Neuron (in vitro differentiated cells): ENCODE data around the gene SPTBN1.

Experiments used
- H2AFZ ChIP-seq: one replicate; pipeline ENCODE4 v1.6.1; 2013; ENCODE audit warnings: low read depth, mild to moderate bottlenecking, inconsistent platforms, low read length, moderate library complexity
- H3K27me3 ChIP-seq: one replicate; pipeline ENCODE4 v1.6.1; 2013; ENCODE audit warnings: low read length; ENCODE audit not compliant: insufficient read depth
- H3K36me3 ChIP-seq: one replicate; pipeline ENCODE4 v1.6.1; 2013; ENCODE audit warnings: low read length; ENCODE audit not compliant: insufficient read depth
- H3K4me1 ChIP-seq: one replicate; pipeline ENCODE4 v1.6.1; 2013; ENCODE audit warnings: low read length; ENCODE audit not compliant: insufficient read depth
- H3K4me3 ChIP-seq: 2 replicates; pipeline ENCODE4 v1.5.1; 2013; ENCODE audit warnings: mild to moderate bottlenecking, low read length, moderate library complexity
- H3K9me3 ChIP-seq: one replicate; pipeline ENCODE4 v1.6.1; 2013; ENCODE audit warnings: low read length

Gene SPTBN1

DNA sequence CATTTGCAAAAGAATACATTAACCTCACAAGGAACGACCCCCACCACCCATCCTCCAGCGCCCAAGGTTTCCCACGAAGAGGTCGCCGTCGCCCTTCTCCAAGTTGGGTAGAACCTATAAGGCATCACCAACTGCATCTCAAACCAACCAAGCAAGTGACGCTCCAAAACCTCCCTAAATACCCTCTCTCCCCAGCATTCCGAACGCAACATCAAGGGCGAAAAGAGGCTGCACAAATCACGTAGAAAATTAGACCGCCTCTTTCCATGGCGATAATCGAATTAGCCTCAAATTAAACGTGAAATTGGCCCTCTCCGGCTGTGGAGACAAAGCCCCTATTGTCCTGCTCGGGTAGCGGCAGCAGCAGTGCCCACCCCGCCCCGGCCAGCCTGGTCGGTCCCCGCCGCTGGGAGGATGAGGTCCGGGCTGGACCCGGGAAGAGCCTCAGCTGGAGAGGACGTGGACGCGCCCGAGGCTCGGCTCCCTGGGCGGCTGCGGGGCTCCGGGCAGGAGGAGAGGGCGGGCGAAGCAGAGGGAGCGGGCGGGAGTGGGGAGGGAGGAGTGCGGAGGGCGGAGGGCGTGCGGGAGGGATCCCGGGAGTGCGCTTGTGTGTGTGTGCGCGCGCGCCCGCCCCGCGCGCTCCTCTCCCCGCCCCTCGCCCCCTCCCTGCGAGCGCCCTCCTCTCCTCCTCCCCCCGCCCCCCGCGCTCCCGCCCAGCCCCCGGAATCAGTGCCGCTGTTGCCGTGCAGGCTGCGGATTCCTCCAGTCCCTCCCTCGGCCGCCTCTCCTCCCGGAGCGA, at the start of gene SPTBN1:
TSS of gene SPTBN1 (plus strand) at position 765 of the 799 bp plus-strand sequence. CDS start 70,092 bp downstream, outside the sequence.
- Histone ChIP-seq H2AFZ (peak within 1 kb of the TSS; percentile 49), H3K4me3 (peak within 1 kb of the TSS; percentile 51), H3K4me1 (peaks cover 15% of the 10 kb centered on the region), H3K9me3 (no peaks in the 10 kb centered on the region), H3K27me3 (no peaks in the 10 kb centered on the region), H3K36me3 (no peaks in the 10 kb centered on the region)

DNA sequence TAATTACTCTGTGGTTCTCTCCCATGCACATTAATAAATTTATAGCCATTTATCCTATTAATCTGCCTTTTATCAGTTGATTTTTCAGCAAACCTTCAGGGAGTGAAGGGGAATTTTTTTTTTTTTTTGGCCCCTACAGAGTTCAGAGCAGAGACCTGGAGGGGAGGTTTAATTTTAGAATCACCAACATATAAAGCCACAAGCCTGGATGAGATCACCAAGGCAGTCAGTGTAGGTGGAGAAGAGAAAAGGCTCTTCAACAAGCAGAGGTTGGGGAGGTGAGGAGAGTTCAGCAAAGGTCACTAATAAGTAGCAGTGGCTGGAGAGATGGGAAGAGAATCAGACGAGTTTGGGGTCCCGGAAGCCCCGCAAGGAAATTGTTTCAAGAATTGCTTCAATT, 48.4 kb upstream of the SPTBN1 start:
- H3K36me3 ChIP-seq = no peaks in the 10 kb centered on the region
- no peaks in the 10 kb centered on the region for H3K27me3 ChIP-seq
- no peak overlapping the region for H3K4me3 ChIP-seq
- no peaks in the 10 kb centered on the region for H3K9me3 ChIP-seq
- H3K4me1 ChIP-seq = peaks cover 17% of the 10 kb centered on the region
- H2AFZ ChIP-seq = no peak overlapping the region

DNA sequence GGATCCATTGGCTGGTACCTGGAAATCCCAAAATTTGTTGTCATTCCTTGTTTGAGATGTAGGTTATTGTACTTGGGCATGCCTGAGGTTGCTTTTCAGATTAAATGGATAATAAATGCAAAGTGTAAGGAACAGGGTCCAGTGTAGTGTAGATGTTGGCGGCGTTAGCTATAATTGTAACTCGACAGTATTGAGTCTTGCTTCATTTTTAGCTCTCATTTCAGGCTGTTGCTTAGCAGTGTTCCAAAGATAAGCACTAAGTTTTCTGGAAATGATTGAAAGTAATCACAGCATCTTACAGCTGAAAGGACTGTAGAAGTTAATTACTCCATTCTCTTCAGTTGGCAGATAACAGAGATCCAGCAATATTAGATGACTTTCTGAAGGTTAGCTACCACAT, 47.8 kb upstream of the SPTBN1 start:
- H3K9me3 ChIP-seq = no peaks in the 10 kb centered on the region
- no peaks in the 10 kb centered on the region for H3K36me3 ChIP-seq
- H3K4me1 ChIP-seq = peaks cover 15% of the 10 kb centered on the region
- no peak overlapping the region for H2AFZ ChIP-seq
- H3K27me3 ChIP-seq = no peaks in the 10 kb centered on the region
- no peak overlapping the region for H3K4me3 ChIP-seq

DNA sequence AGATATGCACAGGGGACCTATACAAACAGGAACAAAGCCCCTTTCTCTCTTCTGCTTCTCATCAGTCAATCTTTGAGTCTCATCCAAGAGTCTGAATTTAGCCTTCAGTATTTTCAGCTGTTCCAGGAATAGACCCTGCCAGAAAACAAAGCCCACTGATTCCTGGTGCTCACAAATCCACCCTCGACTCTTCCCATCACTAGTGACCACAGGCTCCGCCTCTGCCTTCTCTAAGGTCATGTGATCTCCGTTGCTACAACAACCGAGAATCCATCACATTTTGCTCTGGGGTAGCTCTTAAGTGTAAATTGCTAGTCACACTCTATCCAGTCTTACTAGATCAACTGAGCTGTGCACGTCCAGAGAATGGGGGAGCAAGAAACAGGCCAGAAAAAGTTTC, 46.4 kb upstream of the SPTBN1 start:
- H3K9me3 ChIP-seq = no peaks in the 10 kb centered on the region
- peak overlapping the region; percentile 15 for H2AFZ ChIP-seq
- no peaks in the 10 kb centered on the region for H3K36me3 ChIP-seq
- peaks cover 15% of the 10 kb centered on the region for H3K4me1 ChIP-seq
- H3K4me3 ChIP-seq = no peak overlapping the region
- no peaks in the 10 kb centered on the region for H3K27me3 ChIP-seq

DNA sequence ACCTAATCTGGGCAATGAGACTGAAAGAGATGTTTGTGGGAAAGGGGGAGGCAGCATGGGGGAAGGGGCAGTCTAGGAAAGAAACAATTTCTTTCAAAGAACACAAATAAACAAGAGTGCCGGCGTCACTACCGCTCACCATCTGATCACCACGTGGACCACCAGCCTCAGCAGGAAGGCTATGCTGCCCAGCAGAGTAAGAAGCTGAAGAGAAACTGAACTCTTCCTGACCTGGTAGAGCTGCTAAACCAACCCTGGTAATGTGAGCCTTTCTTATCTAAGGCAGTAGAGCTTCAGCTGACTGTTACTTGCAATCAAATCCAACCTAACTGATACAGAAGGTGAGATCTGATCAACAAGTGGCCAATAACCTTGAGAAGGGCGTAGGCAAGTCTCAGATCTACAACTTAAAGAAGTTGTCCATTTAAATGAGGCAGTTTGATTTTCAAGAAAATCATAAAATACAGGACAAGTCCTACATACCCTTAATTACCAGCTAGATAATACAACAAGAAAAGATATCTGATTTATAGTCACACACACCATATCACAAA, 44.2 kb upstream of the SPTBN1 start:
- no peaks in the 10 kb centered on the region for H3K9me3 ChIP-seq
- no peak overlapping the region for H2AFZ ChIP-seq
- H3K4me1 ChIP-seq = peaks cover 15% of the 10 kb centered on the region
- no peaks in the 10 kb centered on the region for H3K36me3 ChIP-seq
- no peak overlapping the region for H3K4me3 ChIP-seq
- no peaks in the 10 kb centered on the region for H3K27me3 ChIP-seq

DNA sequence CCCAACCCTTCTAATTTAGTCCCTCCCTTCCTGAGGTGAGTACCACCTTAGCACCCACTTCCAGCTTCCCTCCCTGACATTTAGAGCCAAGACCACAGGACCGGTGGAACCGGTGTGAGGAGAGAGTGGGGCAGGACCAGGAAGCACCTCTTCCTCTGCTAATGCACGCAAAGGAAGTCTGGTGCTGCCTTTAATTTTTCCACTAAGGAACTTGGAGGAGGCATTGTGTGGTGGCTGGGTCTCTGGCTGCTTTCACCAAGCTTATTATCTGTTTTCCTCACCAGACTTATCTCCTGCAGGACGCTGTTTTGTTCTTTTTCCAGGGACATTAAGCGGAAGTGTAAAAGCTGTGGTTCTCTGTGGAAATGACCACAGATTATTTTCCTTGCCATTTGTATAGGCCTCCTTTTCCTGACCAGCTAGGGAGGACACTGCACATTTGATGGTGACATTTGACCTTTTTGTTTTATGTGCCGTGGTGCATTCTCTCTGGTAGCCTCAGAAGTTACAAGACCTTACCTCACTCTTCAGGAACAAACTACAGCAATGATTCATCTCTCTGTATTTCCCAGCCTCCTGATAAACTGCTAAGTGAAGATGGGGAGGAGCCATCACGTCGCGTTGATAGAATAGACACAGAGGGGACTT, 39.8 kb upstream of the SPTBN1 start:
- Histone ChIP-seq H3K9me3 (no peaks in the 10 kb centered on the region), H3K4me1 (no peaks in the 10 kb centered on the region), H2AFZ (peak overlapping the region; percentile 21), H3K4me3 (no peak overlapping the region), H3K27me3 (no peaks in the 10 kb centered on the region), H3K36me3 (no peaks in the 10 kb centered on the region)

DNA sequence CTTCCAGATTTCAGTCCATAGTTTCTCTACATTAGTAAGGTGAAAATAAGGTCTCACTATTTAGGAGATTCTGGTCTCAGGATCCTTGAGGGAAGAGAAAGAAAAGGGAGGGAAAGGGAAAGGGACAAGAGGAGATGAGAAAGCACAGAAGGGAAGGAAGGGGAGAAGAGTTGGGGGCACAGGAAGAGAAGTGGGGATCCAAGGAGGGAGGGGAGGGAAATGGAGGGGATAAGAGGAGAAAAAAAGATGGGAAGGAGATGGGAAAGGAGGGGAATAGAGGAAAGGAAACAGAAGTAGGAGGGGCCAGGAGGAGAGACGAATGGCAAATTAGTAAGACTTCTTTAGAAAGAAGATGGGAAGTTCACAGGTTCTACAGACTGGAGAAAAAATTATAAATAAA, 39.2 kb upstream of the SPTBN1 start:
- Histone ChIP-seq H3K4me1 (no peaks in the 10 kb centered on the region), H3K27me3 (no peaks in the 10 kb centered on the region), H3K9me3 (no peaks in the 10 kb centered on the region), H3K4me3 (no peak overlapping the region), H3K36me3 (no peaks in the 10 kb centered on the region), H2AFZ (peak overlapping the region; percentile 21)

DNA sequence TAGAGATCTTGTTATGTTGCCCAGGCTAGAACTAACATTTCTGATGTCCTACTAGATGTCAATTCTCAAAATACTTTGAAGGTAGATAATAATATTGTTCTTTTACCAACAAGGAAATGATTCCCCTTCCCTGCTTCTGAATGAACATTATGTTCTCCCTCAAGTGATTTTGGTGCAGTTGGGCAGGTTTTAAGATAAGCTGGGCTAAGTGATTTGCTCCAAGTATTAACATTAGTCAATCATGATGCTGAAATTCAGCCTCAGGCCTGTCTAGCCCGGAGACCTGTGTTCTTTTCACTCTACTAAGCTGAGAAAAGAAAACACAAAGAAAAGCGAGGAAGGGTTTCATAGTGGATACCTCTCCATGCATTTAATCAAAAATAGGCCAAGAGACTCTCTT, 38.5 kb upstream of the SPTBN1 start:
- no peaks in the 10 kb centered on the region for H3K36me3 ChIP-seq
- H3K27me3 ChIP-seq = no peaks in the 10 kb centered on the region
- H2AFZ ChIP-seq = no peak overlapping the region

DNA sequence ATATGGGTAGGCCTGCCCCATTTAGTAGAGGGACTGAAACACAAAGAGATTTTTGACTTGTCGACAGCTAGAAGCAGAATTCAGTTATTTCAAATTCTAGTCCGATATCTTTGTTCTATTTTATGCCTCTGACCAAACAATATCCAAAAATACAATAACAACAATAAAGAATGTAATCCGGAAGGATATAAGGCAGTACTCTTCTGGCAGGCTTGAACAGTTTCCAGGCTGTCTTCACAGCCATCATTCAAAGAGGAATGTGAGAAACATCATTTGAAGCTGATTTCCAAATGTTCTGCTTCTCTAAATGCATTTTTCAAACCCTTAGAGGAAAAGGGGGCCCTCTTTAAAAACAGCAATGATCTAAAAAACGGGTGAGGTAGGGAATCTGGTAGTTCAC, 36.7 kb upstream of the SPTBN1 start:
- no peaks in the 10 kb centered on the region for H3K27me3 ChIP-seq
- H2AFZ ChIP-seq = no peak overlapping the region
- H3K9me3 ChIP-seq = no peaks in the 10 kb centered on the region
- no peaks in the 10 kb centered on the region for H3K36me3 ChIP-seq
- no peak overlapping the region for H3K4me3 ChIP-seq
- no peaks in the 10 kb centered on the region for H3K4me1 ChIP-seq

More for the DNA sequence above, 38.5 kb upstream of the SPTBN1 start:
- no peaks in the 10 kb centered on the region for H3K4me1 ChIP-seq
- no peak overlapping the region for H3K4me3 ChIP-seq
- no peaks in the 10 kb centered on the region for H3K9me3 ChIP-seq

DNA sequence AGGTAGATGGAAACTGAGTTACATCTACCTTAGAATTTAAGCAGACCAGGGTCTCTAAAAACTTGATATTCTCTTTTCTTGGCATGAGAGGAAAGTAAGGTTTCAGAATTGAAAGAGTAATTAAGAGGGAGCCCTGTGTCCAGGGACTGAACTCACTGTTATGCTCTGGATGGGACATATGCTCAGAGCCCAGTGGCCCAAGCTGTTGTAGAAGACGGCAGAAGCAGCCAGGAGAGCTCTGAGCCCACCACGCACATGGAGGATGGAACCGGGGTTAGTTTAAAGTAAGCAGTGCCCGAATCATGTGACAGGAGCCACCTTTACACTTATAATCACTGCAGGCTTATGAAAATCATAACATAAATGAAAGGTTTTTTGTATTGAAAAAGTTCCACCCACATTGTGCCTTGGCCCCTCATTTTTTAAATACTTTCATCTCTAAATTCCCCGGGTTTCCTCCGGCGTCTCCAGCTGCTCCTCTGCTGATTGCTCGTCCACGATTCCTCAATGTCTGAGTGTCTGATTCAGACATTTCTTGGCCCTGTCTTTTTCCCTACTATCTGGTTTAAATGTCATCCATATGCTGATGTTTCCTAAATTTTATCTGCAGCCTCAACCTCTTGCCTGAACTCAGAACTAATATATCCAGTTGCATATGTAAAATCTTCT, 36.1 kb upstream of the SPTBN1 start:
- Histone ChIP-seq H3K27me3 (no peaks in the 10 kb centered on the region), H3K9me3 (no peaks in the 10 kb centered on the region), H3K36me3 (no peaks in the 10 kb centered on the region), H2AFZ (no peak overlapping the region), H3K4me1 (no peaks in the 10 kb centered on the region), H3K4me3 (no peak overlapping the region)

DNA sequence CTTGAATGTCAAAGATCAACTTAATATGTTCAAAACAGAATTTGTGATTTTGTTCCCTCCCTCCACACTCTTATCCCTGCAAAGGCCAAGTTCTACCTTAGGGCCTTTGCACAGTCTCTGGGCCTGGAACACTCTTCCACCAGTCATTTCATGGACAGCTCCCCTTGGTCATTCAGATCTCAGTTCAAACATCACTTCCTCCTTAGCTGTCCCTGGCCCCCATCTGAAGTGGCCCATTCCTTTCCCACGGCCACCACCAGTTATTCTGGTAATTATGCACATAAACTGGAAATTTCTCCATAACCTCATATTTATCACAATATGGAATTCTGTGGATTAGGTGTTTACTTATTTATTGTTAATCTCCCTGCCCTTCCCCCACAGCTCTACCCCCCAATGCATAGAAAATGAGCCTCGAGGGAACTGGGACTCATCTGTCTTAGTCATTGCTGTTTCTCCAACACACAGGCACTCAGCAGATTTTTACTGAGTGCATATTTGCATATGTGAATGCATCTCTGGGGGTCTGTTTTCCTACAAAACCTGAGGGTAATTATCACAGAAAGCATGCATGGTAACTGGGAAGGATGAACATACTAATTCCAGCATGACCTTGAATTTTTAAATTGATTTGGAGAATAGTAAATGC, 35.5 kb upstream of the SPTBN1 start:
- H3K4me3 ChIP-seq = no peak overlapping the region
- H3K27me3 ChIP-seq = no peaks in the 10 kb centered on the region
- H2AFZ ChIP-seq = no peak overlapping the region
- H3K36me3 ChIP-seq = no peaks in the 10 kb centered on the region
- H3K9me3 ChIP-seq = no peaks in the 10 kb centered on the region
- no peaks in the 10 kb centered on the region for H3K4me1 ChIP-seq

DNA sequence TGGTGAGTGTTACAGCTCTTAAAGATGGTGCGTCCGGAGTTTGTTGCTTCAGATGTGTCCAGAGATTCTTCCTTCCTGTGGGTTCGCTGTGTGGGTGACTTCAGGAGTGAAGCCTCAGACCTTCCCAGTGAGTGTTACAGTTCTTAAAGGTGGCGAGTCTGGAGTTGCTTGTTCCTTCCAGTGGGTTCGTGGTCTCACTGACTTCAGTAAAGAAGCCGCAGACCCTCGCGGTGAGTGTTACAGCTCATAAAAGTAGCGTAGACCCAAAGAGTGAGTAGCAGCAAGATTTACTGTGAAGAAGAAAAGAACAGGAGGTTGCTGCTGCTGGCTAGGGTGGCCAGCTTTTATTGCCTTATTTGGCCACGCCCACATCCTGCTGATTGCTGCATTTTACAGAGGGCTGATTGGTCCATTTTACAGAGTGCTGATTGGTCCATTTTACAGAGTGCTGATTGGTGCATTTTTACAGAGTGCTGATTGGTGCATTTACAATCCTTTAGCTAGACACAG, 34.0 kb upstream of the SPTBN1 start:
- Histone ChIP-seq H3K4me1 (no peaks in the 10 kb centered on the region), H3K27me3 (peaks cover 3% of the 10 kb centered on the region), H3K4me3 (no peak overlapping the region), H2AFZ (no peak overlapping the region), H3K9me3 (no peaks in the 10 kb centered on the region), H3K36me3 (no peaks in the 10 kb centered on the region)
